HepG2 (cell line): ENCODE results near the gene SMCHD1. TPM values are rescaled to one million over a fixed set of nuclear protein-coding genes. Genes with fewer than 3 reads are reported as not detected.
A peak's percentile ranks its signal among the peaks of the same experiment; 100 is the strongest.

Experiments used
- ATF3 ChIP-seq: sonication (generic); formaldehyde crosslinking; IDR thresholded peaks from 2 replicates; pipeline ENCODE4 v1.4.0; 2020; ENCODE audit warnings: missing genetic modification reagents
- DBP ChIP-seq: sonication (generic); formaldehyde crosslinking; IDR thresholded peaks from 2 replicates; pipeline ENCODE4 v1.4.0; 2020; ENCODE audit warnings: missing genetic modification reagents; ENCODE audit errors: not compliant biosample characterization
- FLYWCH1 ChIP-seq: sonication (generic); formaldehyde crosslinking; IDR thresholded peaks from 2 replicates; pipeline ENCODE4 v1.8.1; 2023; ENCODE audit warnings: mild to moderate bottlenecking, missing genetic modification reagents
- FOXK1 ChIP-seq: sonication (generic); formaldehyde crosslinking; IDR thresholded peaks from 2 replicates; pipeline ENCODE4 v1.4.0; 2020; ENCODE audit warnings: low read depth, missing genetic modification reagents, borderline replicate concordance
- GABPA ChIP-seq, 2 experiments: IDR thresholded peaks; 2 replicates each; pipeline ENCODE4 v1.6.1; 2011 to 2016; ENCODE audit warnings: low read depth in 2 of 2, low read length in 1 of 2, missing biosample characterization in 1 of 2, missing genetic modification characterization in 1 of 2
- GATAD1 ChIP-seq: IDR thresholded peaks from 2 replicates; pipeline ENCODE4 v1.6.1; 2016; ENCODE audit warnings: missing genetic modification reagents, missing compliant biosample characterization
- HNRNPUL1 ChIP-seq: fragments of 200-400 bp; formaldehyde crosslinking; IDR thresholded peaks from 2 replicates; pipeline ENCODE4 v1.6.1; 2017; ENCODE audit warnings: low read depth, mild to moderate bottlenecking, low read length, moderate library complexity
- HOXA9 ChIP-seq: sonication (generic); formaldehyde crosslinking; IDR thresholded peaks from 2 replicates; pipeline ENCODE4 v1.8.1; 2022; ENCODE audit warnings: missing genetic modification reagents, mild to moderate bottlenecking, moderate library complexity, borderline replicate concordance
- ISX ChIP-seq: sonication (generic); formaldehyde crosslinking; conservative IDR thresholded peaks from 2 replicates; pipeline ENCODE4 v1.5.0; 2020; ENCODE audit warnings: missing genetic modification reagents
- JARID2 ChIP-seq: sonication (generic); formaldehyde crosslinking; IDR thresholded peaks from 2 replicates; pipeline ENCODE4 v1.8.1; 2023; ENCODE audit warnings: missing genetic modification reagents, inconsistent platforms; ENCODE audit not compliant: insufficient replicate concordance
- NFE2 ChIP-seq: sonication (generic); formaldehyde crosslinking; IDR thresholded peaks from 2 replicates; pipeline ENCODE4 v1.4.0; 2020; ENCODE audit warnings: missing genetic modification reagents
- TBX3 ChIP-seq: fragments of 450-650 bp; IDR thresholded peaks from 2 replicates; pipeline ENCODE4 v1.6.1; 2017; ENCODE audit warnings: antibody characterized with exemption, mild to moderate bottlenecking, inconsistent platforms, borderline replicate concordance
- TEAD3 ChIP-seq: optimal IDR thresholded peaks from 2 replicates; pipeline ENCODE3; 2016; ENCODE audit warnings: borderline replicate concordance
- TRIM22 ChIP-seq: fragments of 450-650 bp; IDR thresholded peaks from 2 replicates; pipeline ENCODE4 v1.6.1; 2017
- TRIM24 ChIP-seq: sonication (generic); formaldehyde crosslinking; IDR thresholded peaks from 2 replicates; pipeline ENCODE4 v1.8.0; 2022; ENCODE audit warnings: mild to moderate bottlenecking, missing genetic modification reagents
- ZNF224 ChIP-seq: sonication (generic); formaldehyde crosslinking; IDR thresholded peaks from 2 replicates; pipeline ENCODE4 v1.5.0; 2020; ENCODE audit warnings: mild to moderate bottlenecking, missing genetic modification reagents
- ZNF282 ChIP-seq: fragments of 450-650 bp; IDR thresholded peaks from 2 replicates; pipeline ENCODE4 v1.6.1; 2018; ENCODE audit not compliant: partially characterized antibody
- ZNF329 ChIP-seq: sonication (generic); formaldehyde crosslinking; IDR thresholded peaks from 2 replicates; pipeline ENCODE4 v1.9.0; 2021; ENCODE audit warnings: low read depth, mild to moderate bottlenecking, missing genetic modification reagents
- ZNF704 ChIP-seq: sonication (generic); formaldehyde crosslinking; IDR thresholded peaks from 2 replicates; pipeline ENCODE4 v1.8.1; 2023; ENCODE audit warnings: mild to moderate bottlenecking, inconsistent platforms, moderate library complexity, missing genetic modification reagents, borderline replicate concordance
- ZNF737 ChIP-seq: sonication (generic); formaldehyde crosslinking; IDR thresholded peaks from 2 replicates; pipeline ENCODE4 v1.5.0; 2020; ENCODE audit warnings: missing genetic modification reagents, mild to moderate bottlenecking, borderline replicate concordance
- ZNF772 ChIP-seq: sonication (generic); formaldehyde crosslinking; IDR thresholded peaks from 2 replicates; pipeline ENCODE4 v1.5.0; 2020; ENCODE audit warnings: mild to moderate bottlenecking, missing genetic modification reagents
- ZNF780A ChIP-seq: sonication (generic); formaldehyde crosslinking; IDR thresholded peaks from 2 replicates; pipeline ENCODE4 v1.8.0; 2022; ENCODE audit warnings: mild to moderate bottlenecking, missing genetic modification reagents, moderate library complexity
- ZSCAN9 ChIP-seq: IDR thresholded peaks from 2 replicates; pipeline ENCODE4 v1.6.1; 2016; ENCODE audit warnings: borderline replicate concordance
- polyA plus RNA-seq, 8 experiments: library from polyadenylated mRNA; depleted of rRNA in 3 of 8; stranded (reverse) in 7 of 8; unstranded in 1 of 8; fragments of >200 nt; fragmentation: Illumina TruSeq in 4 of 8; extraction: Trizol in 4 of 8; gene quantifications; 2 replicates each; pipeline versions ENCODE4 v1.2.1 to v1.2.3, GENCODE V29; 2011 to 2016; ENCODE audit warnings: low read depth in 4 of 8, missing spikeins in 1 of 8, mixed read lengths in 1 of 8; ENCODE audit not compliant: insufficient read depth in 1 of 8
- total RNA-seq, 5 experiments: library from RNA; depleted of rRNA; stranded (reverse); fragments of >200 nt; fragmentation: Illumina TruSeq; extraction: Trizol; gene quantifications; 2 replicates each; pipeline ENCODE4 v1.2.3, GENCODE V29; 2016; ENCODE audit warnings: low read depth in 1 of 5

The SMCHD1 gene
- total and polyA plus RNA-seq, 2 of the 13 experiments (the other 11 are each of a cell fraction or from before 2014, with no cell fraction given): 21.4 to 93.6 TPM

- TF ChIP-seq HNRNPUL1 (no peak), FLYWCH1 (no peak), NFE2 (CRISPR knock-in tag) (no peak), JARID2 (CRISPR knock-in tag) (no peak), TRIM22 (no peak), ZNF224 (CRISPR knock-in tag) (no peak), GATAD1 (CRISPR knock-in tag) (no peak), ZNF704 (CRISPR knock-in tag) (no peak), ATF3 (CRISPR knock-in tag) (no peak), HOXA9 (CRISPR knock-in tag) (no peak), ZNF780A (0 out of 2 replicates have a peak, but pooled peaks have one; percentile 35), TRIM24 (no peak), DBP (CRISPR knock-in tag) (no peak), ISX (CRISPR knock-in tag) (no peak), ZNF737 (CRISPR knock-in tag) (no peak), ZNF329 (CRISPR knock-in tag) (peak; percentile 16; the same call in 1 of the 2 replicates), ZNF282 (no peak), TEAD3 (no peak), GABPA (IDR thresholded peaks at IDR 0.05; ENCODE audit: low read depth, low read length) (no peak), GABPA (CRISPR knock-in tag; IDR thresholded peaks at IDR 0.05; ENCODE audit: low read depth) (no peak), TBX3 (no peak), ZNF772 (0 out of 2 replicates have a peak, but pooled peaks have one; percentile 31), FOXK1 (CRISPR knock-in tag) (no peak), ZSCAN9 (CRISPR knock-in tag) (no peak)
Measured at GRCh38 chr18:2655954-2656236, 369 bp downstream of the SMCHD1 start (continued).
